Cardiac fibroblast (primary cell): ENCODE data around the gene EXOC3.

ENCODE experiments used
- DNase-seq, 2 donors: peaks; one replicate each; pipeline versions ENCODE4 v3.0.0 to v3.0.0-alpha.2; 2010; ENCODE audit warnings: low read depth in 2 of 2
- H3K4me3 ChIP-seq, 2 donors: replicated peaks in 1 of 2; 1 replicate in 1 of 2; 2 replicates in 1 of 2; pipeline ENCODE4 v1.5.1; 2011; ENCODE audit warnings: low read depth in 2 of 2, low read length in 2 of 2, mild to moderate bottlenecking in 2 of 2, moderate library complexity in 1 of 2
- TF ChIP-seq, protein P1 (sequence below): IDR thresholded peaks from one replicate; pipeline ENCODE4 v1.5.1; 2011; ENCODE audit warnings: low read depth, mild to moderate bottlenecking, low read length, inconsistent platforms

EXOC3 gene

DNA sequence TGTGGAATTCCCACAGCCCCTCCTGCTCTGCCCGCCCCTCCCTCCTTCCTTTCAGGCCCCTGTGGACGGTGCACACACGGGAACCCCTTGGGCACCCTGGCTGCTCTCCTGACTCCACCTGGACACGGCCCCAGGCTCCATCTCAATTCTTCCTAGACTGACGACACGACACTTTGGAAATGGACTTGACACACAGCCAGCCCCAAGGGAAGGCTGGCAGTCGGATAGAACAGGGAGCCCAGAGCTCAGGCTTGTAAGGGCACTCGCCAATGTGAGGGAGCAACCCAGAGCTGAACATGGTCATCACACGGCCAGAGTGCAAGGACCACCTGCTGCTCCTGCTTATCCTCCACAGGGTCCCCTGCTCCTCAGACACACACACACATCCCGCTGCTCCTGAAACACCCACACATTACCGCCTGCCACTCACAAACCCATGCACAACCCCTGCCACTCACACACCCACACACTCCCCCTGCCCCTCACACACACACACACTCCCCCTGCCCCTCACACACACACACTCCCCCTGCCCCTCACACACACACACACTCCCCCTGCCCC lies 72.4 kb downstream of the EXOC3 start:
- H3K4me3 ChIP-seq = no peak overlapping the region
- TF ChIP-seq, protein P1, sequence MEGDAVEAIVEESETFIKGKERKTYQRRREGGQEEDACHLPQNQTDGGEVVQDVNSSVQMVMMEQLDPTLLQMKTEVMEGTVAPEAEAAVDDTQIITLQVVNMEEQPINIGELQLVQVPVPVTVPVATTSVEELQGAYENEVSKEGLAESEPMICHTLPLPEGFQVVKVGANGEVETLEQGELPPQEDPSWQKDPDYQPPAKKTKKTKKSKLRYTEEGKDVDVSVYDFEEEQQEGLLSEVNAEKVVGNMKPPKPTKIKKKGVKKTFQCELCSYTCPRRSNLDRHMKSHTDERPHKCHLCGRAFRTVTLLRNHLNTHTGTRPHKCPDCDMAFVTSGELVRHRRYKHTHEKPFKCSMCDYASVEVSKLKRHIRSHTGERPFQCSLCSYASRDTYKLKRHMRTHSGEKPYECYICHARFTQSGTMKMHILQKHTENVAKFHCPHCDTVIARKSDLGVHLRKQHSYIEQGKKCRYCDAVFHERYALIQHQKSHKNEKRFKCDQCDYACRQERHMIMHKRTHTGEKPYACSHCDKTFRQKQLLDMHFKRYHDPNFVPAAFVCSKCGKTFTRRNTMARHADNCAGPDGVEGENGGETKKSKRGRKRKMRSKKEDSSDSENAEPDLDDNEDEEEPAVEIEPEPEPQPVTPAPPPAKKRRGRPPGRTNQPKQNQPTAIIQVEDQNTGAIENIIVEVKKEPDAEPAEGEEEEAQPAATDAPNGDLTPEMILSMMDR = no peak
- no peak for DNase-seq

DNA sequence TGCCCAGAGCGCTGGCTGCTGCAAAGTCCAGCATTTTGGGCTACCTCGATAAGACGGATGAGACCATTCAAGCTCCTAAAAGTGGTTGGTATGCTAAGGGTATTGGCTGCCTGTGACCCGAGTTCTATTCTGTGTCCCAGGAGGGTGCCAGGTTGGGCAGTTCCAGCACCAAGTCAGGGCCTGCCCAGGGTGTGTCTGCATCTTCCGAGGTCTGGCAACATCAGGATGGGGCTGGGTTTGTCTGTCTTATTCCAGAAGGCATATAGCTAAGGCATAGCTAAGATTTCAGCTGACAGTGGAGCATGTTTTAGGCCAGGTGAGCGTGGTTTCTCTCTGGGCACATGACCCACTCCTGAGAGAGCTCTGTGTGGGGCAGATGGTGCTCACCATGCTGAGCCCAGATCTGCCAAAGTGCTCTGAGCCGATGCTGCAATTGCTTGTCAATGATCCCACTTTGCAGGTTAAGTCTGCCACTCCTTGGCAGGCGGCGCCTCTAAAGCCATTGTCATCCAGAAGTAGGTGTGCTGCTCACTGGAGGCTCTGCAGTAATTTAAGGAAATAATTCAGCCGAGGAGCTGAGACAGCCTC lies 73.5 kb downstream of the EXOC3 start:
- no peak for DNase-seq
- H3K4me3 ChIP-seq = no peak overlapping the region
- TF ChIP-seq, protein P1 = no peak
